IPS-18c (cell line): ENCODE measurements around the gene YIPF6.
"Not testable (repeated sequence)": the region's sequence is repeated elsewhere in the genome, so short reads cannot be mapped to it uniquely, and the experiment has no call there.

Experiments
- H3K4me3 ChIP-seq: 2 replicates; pipeline ENCODE4 v1.7.0; 2013; ENCODE audit warnings: low read depth, mild to moderate bottlenecking, low read length, moderate library complexity; ENCODE audit not compliant: insufficient read depth
- H3K9me3 ChIP-seq: one replicate; pipeline ENCODE4 v1.6.1; 2013; ENCODE audit warnings: mild to moderate bottlenecking, low read length, moderate library complexity; ENCODE audit not compliant: control insufficient read depth, insufficient read depth

YIPF6 gene, protein sequence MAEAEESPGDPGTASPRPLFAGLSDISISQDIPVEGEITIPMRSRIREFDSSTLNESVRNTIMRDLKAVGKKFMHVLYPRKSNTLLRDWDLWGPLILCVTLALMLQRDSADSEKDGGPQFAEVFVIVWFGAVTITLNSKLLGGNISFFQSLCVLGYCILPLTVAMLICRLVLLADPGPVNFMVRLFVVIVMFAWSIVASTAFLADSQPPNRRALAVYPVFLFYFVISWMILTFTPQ

GRCh38 chrX:68498508-68499379 lies at the start of gene YIPF6:
Gene YIPF6, plus strand, starts transcription at chrX:68499051. Its CDS starts 16 bp downstream, at chrX:68499067.
- H3K9me3 ChIP-seq, result peaks cover 8% of the 10 kb centered on the region
- H3K4me3 ChIP-seq, result peak within 1 kb of the TSS; percentile 73

- Histone ChIP-seq H3K9me3 (no peaks in the 10 kb centered on the region), H3K4me3 (no peak overlapping the region)
These were observed 47.1 kb upstream of the YIPF6 start for GRCh38 chrX:68451720-68452119.

GRCh38 chrX:68454476-68455150 lies 44.2 kb upstream of the YIPF6 start:
- H3K9me3 ChIP-seq, result peaks cover 5% of the 10 kb centered on the region

DNA sequence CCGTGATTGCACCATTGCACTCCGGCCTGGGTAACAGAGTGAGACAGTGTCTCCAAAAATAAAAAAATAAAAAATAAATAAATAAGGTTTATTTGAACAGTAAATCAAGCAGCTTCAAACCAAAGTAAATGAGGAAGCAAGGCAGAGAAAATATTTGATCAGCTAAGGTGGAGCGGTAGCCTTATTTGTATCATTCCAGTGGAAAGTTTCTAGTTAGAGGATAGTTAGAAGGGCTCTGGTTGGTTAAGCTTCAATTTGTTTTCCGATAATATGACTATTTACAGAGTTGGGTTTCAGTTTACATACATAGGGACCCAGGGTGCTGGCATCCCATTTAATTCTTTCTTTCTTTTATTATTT lies 43.7 kb upstream of the YIPF6 start:
- Histone ChIP-seq H3K9me3 (peaks cover 6% of the 10 kb centered on the region), H3K4me3 (no peak overlapping the region)

More at GRCh38 chrX:68454476-68455150, 44.2 kb upstream of the YIPF6 start:
- H3K4me3 ChIP-seq, result no peak overlapping the region

- H3K9me3 ChIP-seq, result peaks cover 9% of the 10 kb centered on the region
- no peak overlapping the region for H3K4me3 ChIP-seq
These were observed 37.8 kb upstream of the YIPF6 start for GRCh38 chrX:68461093-68461492.

GRCh38 chrX:68461576-68461975 lies 37.3 kb upstream of the YIPF6 start:
- Histone ChIP-seq H3K9me3 (peaks cover 9% of the 10 kb centered on the region), H3K4me3 (no peak overlapping the region)

GRCh38 chrX:68462197-68462596 lies 36.7 kb upstream of the YIPF6 start:
- H3K4me3 ChIP-seq, result no peak overlapping the region

DNA sequence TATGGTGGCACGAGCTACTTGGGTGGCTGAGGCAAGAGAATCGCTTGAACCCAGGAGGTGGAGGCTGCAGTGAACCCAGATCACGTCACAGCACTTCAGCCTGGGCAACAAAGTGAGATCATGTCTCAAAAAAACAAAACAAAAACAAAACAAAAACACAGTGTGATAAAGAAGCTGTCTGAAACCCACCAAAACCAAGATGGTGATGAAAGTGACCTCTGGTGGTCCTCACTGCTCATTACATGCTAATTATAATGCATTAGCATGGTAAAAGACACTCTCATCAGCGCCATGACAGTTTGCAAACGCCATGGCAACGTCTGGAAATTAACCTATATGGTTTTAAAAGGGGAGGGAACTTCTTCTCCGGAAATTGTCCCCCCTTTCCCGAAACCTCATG lies 36.2 kb upstream of the YIPF6 start:
- Histone ChIP-seq H3K9me3 (peaks cover 7% of the 10 kb centered on the region), H3K4me3 (no peak overlapping the region)

More at GRCh38 chrX:68462197-68462596, 36.7 kb upstream of the YIPF6 start:
- H3K9me3 ChIP-seq, result peaks cover 7% of the 10 kb centered on the region

GRCh38 chrX:68463880-68464279 lies 35.0 kb upstream of the YIPF6 start:
- Histone ChIP-seq H3K4me3 (no peak overlapping the region), H3K9me3 (peaks cover 7% of the 10 kb centered on the region)

- Histone ChIP-seq H3K4me3 (no peak overlapping the region), H3K9me3 (peaks cover 3% of the 10 kb centered on the region)
These were observed 34.1 kb upstream of the YIPF6 start for GRCh38 chrX:68464796-68465195.

DNA sequence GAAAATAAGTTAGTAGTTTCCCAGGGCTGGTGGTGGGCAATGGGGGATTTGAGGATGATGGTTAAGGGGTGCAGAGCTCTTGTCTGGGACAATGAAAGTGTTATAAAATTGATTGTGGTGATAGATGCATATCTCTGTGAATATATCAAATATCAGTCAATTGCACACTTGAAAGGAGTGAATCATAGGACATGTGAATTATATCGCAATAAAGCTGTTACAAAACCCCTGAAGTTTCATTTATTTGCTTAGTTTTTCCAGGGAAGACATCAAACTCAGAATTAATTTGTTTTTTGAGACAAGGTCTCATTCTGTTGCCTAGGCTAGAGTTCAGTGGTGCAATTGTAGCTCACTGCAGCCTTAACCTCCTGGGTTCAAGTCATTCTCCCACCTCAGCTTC lies 17.9 kb upstream of the YIPF6 start:
- H3K4me3 ChIP-seq, result no peak overlapping the region
- H3K9me3 ChIP-seq, result peaks cover 5% of the 10 kb centered on the region

DNA sequence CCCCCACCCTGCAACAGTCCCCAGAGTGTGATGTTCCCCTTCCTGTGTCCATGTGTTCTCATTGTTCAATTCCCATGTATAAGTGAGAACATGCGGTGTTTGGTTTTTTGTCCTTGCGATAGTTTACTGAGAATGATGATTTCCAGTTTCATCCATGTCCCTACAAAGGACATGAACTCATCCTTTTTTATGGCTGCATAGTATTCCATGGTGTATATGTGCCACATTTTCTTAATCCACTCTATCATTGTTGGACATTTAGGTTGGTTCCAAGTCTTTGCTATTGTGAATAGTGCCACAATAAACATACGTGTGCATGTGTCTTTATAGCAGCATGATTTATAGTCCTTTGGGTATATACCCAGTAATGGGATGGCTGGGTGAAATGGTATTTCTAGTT lies 12.7 kb upstream of the YIPF6 start:
- not testable (repeated sequence) for H3K4me3 ChIP-seq, H3K9me3 ChIP-seq

- no peaks in the 10 kb centered on the region for H3K9me3 ChIP-seq
- no peak overlapping the region for H3K4me3 ChIP-seq
These were observed 11.6 kb upstream of the YIPF6 start for GRCh38 chrX:68487254-68487653.

- no peak overlapping the region for H3K4me3 ChIP-seq
- H3K9me3 ChIP-seq, result peaks cover 2% of the 10 kb centered on the region
These were observed 10.9 kb upstream of the YIPF6 start for GRCh38 chrX:68487924-68488323.

GRCh38 chrX:68488657-68489056 lies 10.2 kb upstream of the YIPF6 start:
- Histone ChIP-seq H3K9me3 (peaks cover 2% of the 10 kb centered on the region), H3K4me3 (no peak overlapping the region)

GRCh38 chrX:68490644-68491043 lies 8.2 kb upstream of the YIPF6 start:
- H3K9me3 ChIP-seq, result peaks cover 2% of the 10 kb centered on the region
- H3K4me3 ChIP-seq, result no peak overlapping the region

DNA sequence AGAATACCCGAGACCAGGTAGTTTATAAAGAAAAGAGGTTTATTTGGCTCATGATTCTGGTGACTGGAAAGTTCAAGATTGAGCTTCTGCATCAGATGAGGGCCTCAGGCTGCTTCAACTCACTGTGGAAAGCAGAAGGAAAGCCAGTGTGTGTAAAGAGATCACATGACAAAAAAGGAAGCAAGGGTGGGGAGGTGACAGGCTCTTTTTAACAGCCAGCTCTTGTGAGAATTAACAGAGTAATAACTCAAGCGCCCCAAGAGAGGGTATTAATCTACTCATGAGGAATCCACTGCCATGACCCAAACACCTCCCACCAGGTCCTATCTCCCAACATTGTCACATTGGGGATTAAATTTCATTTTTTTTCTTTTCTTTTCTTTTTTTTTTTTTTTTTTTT lies 6.3 kb upstream of the YIPF6 start:
- H3K4me3 ChIP-seq, result no peak overlapping the region
- H3K9me3 ChIP-seq, result peaks cover 6% of the 10 kb centered on the region

DNA sequence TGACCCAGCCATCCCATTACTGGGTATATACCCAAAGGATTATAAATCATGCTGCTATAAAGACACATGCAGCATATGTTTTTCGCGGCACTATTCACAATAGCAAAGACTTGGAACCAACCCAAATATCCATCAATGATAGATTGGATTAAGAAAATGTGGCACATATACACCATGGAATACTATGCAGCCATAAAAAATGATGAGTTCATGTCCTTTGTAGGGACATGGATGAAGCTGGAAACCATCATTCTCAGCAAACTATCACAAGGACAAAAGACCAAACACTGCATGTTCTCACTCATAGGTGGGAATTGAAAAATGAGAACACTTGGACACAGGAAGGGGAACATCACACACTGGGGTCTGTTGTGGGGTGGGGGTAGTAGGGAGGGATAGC lies 5.1 kb upstream of the YIPF6 start:
- H3K9me3 ChIP-seq, H3K4me3 ChIP-seq: not testable (repeated sequence)
